Caco-2 (cell line): ENCODE results near the gene PARD3B. TPM values are rescaled to one million over a fixed set of nuclear protein-coding genes. Genes with fewer than 3 reads are reported as not detected.

Experiments used
- BruUV-seq: library from RNA; stranded (reverse); fragments of 400-500 nt; replicated peaks from 2 replicates; lab custom pipeline; 2021; lab: Mats Ljungman, UMichigan
- CTCF ChIA-PET: fragments of 300-600 bp; sonication (Branson Sonifier 250); formaldehyde crosslinking; loops from one replicate; lab custom pipeline; 2022; ENCODE audit warnings: antibody characterized with exemption; lab: Charles Lee
- POLR2A ChIA-PET: fragments of 300-600 bp; sonication (Branson Sonifier 250); formaldehyde crosslinking; loops from one replicate; lab custom pipeline; 2022; ENCODE audit warnings: antibody characterized with exemption; lab: Charles Lee
- DNase-seq, 2 experiments: peaks; one replicate each; pipeline versions ENCODE4 v3.0.0 to v3.0.0-alpha.2; 2020 to 2022
- H3K27me3 ChIP-seq: replicated peaks from 2 replicates; pipeline ENCODE4 v1.6.0; 2011; ENCODE audit warnings: low read length; ENCODE audit not compliant: control insufficient read depth, insufficient read depth
- H3K36me3 ChIP-seq: 2 replicates; pipeline ENCODE4 v1.5.1; 2011; ENCODE audit warnings: low read length; ENCODE audit not compliant: control insufficient read depth, insufficient read depth
- H3K4me1 ChIP-seq: fragments of 250-450 bp; sonication (Bioruptor Pico); 2 replicates; pipeline ENCODE4 v1.5.1; 2020; ENCODE audit warnings: mild to moderate bottlenecking
- H3K4me3 ChIP-seq: 2 replicates; pipeline ENCODE4 v1.5.1; 2011; ENCODE audit warnings: low read depth, mild to moderate bottlenecking, control low read depth, low read length
- H3K9me3 ChIP-seq: fragments of 250-450 bp; sonication (Bioruptor Pico); 2 replicates; pipeline ENCODE4 v1.5.1; 2020; ENCODE audit warnings: mild to moderate bottlenecking, moderate library complexity
- H3K27ac Mint-ChIP-seq: one replicate; pipeline ENCODE4 v1.8.0; 2022; ENCODE audit warnings: mixed read lengths; ENCODE audit not compliant: unreplicated experiment
- H3K27me3 Mint-ChIP-seq: one replicate; pipeline ENCODE4 v1.8.0; 2022; ENCODE audit warnings: mixed read lengths; ENCODE audit not compliant: insufficient read depth, unreplicated experiment
- H3K36me3 Mint-ChIP-seq: one replicate; pipeline ENCODE4 v1.8.0; 2022; ENCODE audit warnings: mild to moderate bottlenecking, mixed read lengths; ENCODE audit not compliant: insufficient read depth, unreplicated experiment
- H3K4me1 Mint-ChIP-seq: one replicate; pipeline ENCODE4 v1.8.0; 2022; ENCODE audit warnings: low read depth, mixed read lengths; ENCODE audit not compliant: unreplicated experiment
- H3K4me3 Mint-ChIP-seq: one replicate; pipeline ENCODE4 v1.8.0; 2022; ENCODE audit warnings: mild to moderate bottlenecking, moderate library complexity, mixed read lengths; ENCODE audit not compliant: unreplicated experiment
- H3K9me3 Mint-ChIP-seq: one replicate; pipeline ENCODE4 v1.8.0; 2022; ENCODE audit warnings: mixed read lengths; ENCODE audit not compliant: unreplicated experiment
- CTCF ChIP-seq, 2 experiments: fragments of 200-600 bp in 1 of 2; IDR thresholded peaks; 1 replicate in 1 of 2; 2 replicates in 1 of 2; pipeline versions ENCODE4 v1.5.1 to v1.8.0; 2011 to 2022; ENCODE audit warnings: antibody characterized with exemption in 1 of 2, control low read depth in 1 of 2, inconsistent platforms in 1 of 2, low read depth in 1 of 2, low read length in 1 of 2, mild to moderate bottlenecking in 1 of 2, moderate library complexity in 1 of 2; ENCODE audit not compliant: insufficient read depth in 1 of 2, severe bottlenecking in 1 of 2, unreplicated experiment in 1 of 2
- intact Hi-C: fragments of 100-400 bp; cut with micrococcal nuclease; formaldehyde crosslinking; loops from one replicate; pipeline ENCODE4 v1.10.0; 2022; ENCODE audit not compliant: unreplicated experiment
- total RNA-seq: library from RNA; stranded (reverse); gene quantifications from 2 replicates; pipeline ENCODE4 v1.2.3, GENCODE V29; 2022

Gene PARD3B
- total RNA-seq, 1 experiment from 2014 or later = 68.9 TPM

- no peaks in the 10 kb centered on the region for H3K9me3 Mint-ChIP-seq
- H3K4me3 ChIP-seq = no peak overlapping the region
- no peaks in the 10 kb centered on the region for H3K9me3 ChIP-seq
- H3K27me3 Mint-ChIP-seq = no peaks in the 10 kb centered on the region
- H3K4me1 ChIP-seq = peaks cover 23% of the 10 kb centered on the region
- ChIA-PET CTCF (no interaction called here), POLR2A (no interaction called here)
- H3K36me3 ChIP-seq = no peaks in the 10 kb centered on the region
- peaks cover 17% of the 10 kb centered on the region for H3K4me1 Mint-ChIP-seq
- intact Hi-C loops = no loop called here
- no peaks in the 10 kb centered on the region for H3K36me3 Mint-ChIP-seq
- no peak overlapping the region for H3K27ac Mint-ChIP-seq
- H3K27me3 ChIP-seq = no peaks in the 10 kb centered on the region
- no peak for TF ChIP-seq CTCF (IDR thresholded peaks at IDR 0.05; ENCODE audit: insufficient read depth in 1 of 2, low read depth in 1 of 2, low read length in 1 of 2, severe bottlenecking in 1 of 2, unreplicated experiment in 1 of 2)
- BruUV-seq = no TSS peak
- no peak overlapping the region for H3K4me3 Mint-ChIP-seq
- DNase-seq = no peak
These were observed 11.5 kb upstream of the PARD3B start for GRCh38 chr2:204533629-204534370.

GRCh38 chr2:204535356-204535755 lies 9.9 kb upstream of the PARD3B start:
- no peak overlapping the region for H3K4me3 Mint-ChIP-seq
- intact Hi-C loops = no loop called here
- CTCF ChIA-PET = no interaction called here
- H3K4me1 Mint-ChIP-seq = peaks cover 11% of the 10 kb centered on the region
- TF ChIP-seq CTCF (IDR thresholded peaks at IDR 0.05; ENCODE audit: insufficient read depth in 1 of 2, low read depth in 1 of 2, low read length in 1 of 2, severe bottlenecking in 1 of 2, unreplicated experiment in 1 of 2) = no peak
- Histone ChIP-seq H3K36me3 (no peaks in the 10 kb centered on the region), H3K4me1 (peaks cover 11% of the 10 kb centered on the region), H3K27me3 (no peaks in the 10 kb centered on the region), H3K4me3 (no peak overlapping the region), H3K9me3 (no peaks in the 10 kb centered on the region)
- H3K27me3 Mint-ChIP-seq = no peaks in the 10 kb centered on the region
- H3K36me3 Mint-ChIP-seq = no peaks in the 10 kb centered on the region
- H3K9me3 Mint-ChIP-seq = no peaks in the 10 kb centered on the region
- no peak overlapping the region for H3K27ac Mint-ChIP-seq
- POLR2A ChIA-PET = no interaction called here
- DNase-seq = no peak
- no TSS peak for BruUV-seq

GRCh38 chr2:204535764-204536163 lies 9.5 kb upstream of the PARD3B start:
- no TSS peak for BruUV-seq
- TF ChIP-seq CTCF (IDR thresholded peaks at IDR 0.05; ENCODE audit: insufficient read depth in 1 of 2, low read depth in 1 of 2, low read length in 1 of 2, severe bottlenecking in 1 of 2, unreplicated experiment in 1 of 2) = no peak
- ChIA-PET POLR2A (no interaction called here), CTCF (no interaction called here)
- no peaks in the 10 kb centered on the region for H3K9me3 Mint-ChIP-seq
- H3K4me1 Mint-ChIP-seq = peaks cover 11% of the 10 kb centered on the region
- H3K27me3 ChIP-seq = no peaks in the 10 kb centered on the region
- intact Hi-C loops = no loop called here
- no peak overlapping the region for H3K4me3 ChIP-seq
- H3K27me3 Mint-ChIP-seq = no peaks in the 10 kb centered on the region
- no peaks in the 10 kb centered on the region for H3K9me3 ChIP-seq
- H3K4me1 ChIP-seq = peaks cover 7% of the 10 kb centered on the region
- H3K27ac Mint-ChIP-seq = no peak overlapping the region
- no peak for DNase-seq
- H3K4me3 Mint-ChIP-seq = no peak overlapping the region
- H3K36me3 Mint-ChIP-seq = no peaks in the 10 kb centered on the region
- no peaks in the 10 kb centered on the region for H3K36me3 ChIP-seq
